Fibroblast of upper back skin (primary cell): ENCODE data around the gene AFF1.
A peak's percentile ranks its signal among the peaks of the same experiment; 100 is the strongest.

ENCODE experiments used
- DNase-seq: peaks from one replicate; pipeline ENCODE4 v3.0.0-alpha.2; 2013

AFF1 gene

GRCh38 chr4:87179751-87180150, 244.9 kb downstream of the AFF1 start:
- DNase-seq, result peak; percentile 53

DNA sequence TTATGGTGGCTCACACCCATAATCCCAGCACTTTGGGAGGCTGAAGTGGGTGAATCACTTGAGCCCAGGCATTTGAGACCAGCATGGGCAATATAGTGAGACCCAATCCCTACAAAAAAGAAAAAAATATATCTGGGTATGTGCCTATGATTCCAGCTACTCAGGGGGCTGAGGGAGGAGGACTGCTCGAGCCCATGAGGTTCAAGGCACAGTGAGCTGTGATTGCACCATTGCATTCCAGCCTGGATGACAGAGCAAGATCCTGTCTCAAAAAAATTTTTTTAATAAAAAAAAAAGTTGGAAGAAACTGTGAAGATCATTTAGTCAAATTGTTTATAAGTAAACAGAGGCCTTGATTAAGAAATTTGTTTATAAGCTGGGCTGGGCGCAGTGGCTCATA, 246.0 kb downstream of the AFF1 start:
- peak; percentile 28 for DNase-seq

DNA sequence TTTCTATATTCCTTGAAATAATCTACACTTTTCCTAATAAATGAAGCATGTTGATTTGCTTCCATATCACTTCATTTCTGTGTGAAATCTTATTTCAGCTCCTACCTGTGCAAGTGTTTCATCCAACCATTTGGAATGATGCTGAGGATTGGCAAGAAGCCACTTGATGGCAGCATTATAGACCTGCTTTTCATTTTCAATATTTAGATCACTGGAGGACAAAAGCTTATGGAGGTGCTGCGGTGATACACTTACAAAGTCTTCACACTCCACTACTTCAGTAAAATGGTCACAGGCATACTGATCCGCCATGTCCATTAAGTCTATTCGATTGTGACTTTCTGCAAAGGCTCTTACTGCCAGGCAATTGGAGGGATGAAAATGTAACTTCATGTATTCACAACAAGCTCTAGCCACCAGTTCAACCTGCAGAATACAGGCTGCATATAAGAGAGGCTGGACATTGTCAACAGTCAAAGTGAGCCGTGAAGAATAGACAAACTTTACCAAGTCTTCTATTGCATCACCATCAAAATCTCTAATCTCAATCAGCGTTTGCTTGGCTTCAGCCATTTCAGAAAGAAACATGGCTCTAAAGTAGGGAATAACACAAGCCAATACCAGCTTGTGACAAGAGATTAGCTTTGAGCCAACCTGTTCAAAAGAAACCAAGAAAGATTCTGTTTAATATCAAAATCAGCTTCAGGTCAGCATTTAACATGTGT, 250.5 kb downstream of the AFF1 start:
- DNase-seq, result no peak

DNA sequence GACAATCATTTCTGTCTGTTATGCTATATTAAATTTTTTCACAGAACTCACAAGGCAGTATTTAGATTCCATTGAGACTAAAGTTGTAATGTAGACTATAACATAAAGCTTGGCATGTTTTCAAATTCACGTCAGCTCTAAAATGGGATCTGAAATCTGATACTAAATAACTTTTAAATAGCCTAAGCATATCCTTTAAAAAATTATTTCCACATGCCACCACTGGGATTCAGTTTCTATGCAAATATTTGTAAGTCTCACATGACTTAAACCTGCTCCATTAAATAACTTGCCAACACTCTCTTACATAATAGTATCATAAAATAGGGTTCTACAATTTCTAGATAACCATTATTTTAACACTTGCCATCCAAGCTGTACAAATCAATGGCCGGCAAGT, 253.2 kb downstream of the AFF1 start:
- DNase-seq, result peak; percentile 75

DNA sequence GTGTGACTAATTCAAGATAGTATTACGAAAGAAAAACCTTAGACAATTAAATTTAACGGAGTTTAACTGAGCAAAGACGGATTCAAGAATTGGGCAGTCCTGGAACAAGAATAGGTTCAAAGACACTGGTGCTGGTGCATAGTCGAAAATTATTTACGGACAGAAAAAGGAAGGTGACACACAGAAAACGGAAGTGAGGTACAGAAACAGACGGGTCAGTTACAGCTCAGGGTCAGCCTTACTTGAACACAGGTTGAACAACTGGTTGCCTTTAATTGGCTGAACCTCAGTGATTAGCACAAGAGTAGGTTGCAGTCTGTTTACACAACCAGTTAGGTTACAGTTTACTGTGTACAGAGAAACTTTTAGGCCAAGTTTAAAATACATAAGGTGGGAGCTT, 254.1 kb downstream of the AFF1 start:
- DNase-seq, result no peak
